SK-N-SH (cell line): ENCODE results near the gene SLC2A11. TPM values are rescaled to one million over a fixed set of nuclear protein-coding genes. Genes with fewer than 3 reads are reported as not detected.

Experiments
- CTCF ChIA-PET: fragments of 300-600, 350-600 bp; formaldehyde crosslinking; extraction: SDS; loops from one replicate; lab custom pipeline; 2021; lab: Yijun Ruan, JAX
- POLR2A ChIA-PET: fragments of 350-600 bp; sonication (Branson Sonifier 250); formaldehyde crosslinking; extraction: SDS; loops from one replicate; lab custom pipeline; 2020; ENCODE audit warnings: antibody characterized with exemption, inconsistent platforms; lab: Yijun Ruan, JAX
- DNase-seq: peaks from one replicate; pipeline ENCODE4 v3.0.0; 2012
- H2AFZ ChIP-seq: fragments of 200-600 bp; sonication (generic); 2 replicates; pipeline ENCODE4 v1.8.1; 2016; ENCODE audit warnings: antibody characterized with exemption, mild to moderate bottlenecking, low read depth
- H3F3A ChIP-seq: fragments of 200-600 bp; sonication (generic); replicated peaks from 2 replicates; pipeline ENCODE3; 2016; ENCODE audit warnings: antibody characterized with exemption, mild to moderate bottlenecking; ENCODE audit not compliant: insufficient read depth
- H3K27ac ChIP-seq, 2 experiments: fragments of 200-500 bp in 1 of 2; fragments of 200-600 bp in 1 of 2; sonication (Bioruptor generic) in 1 of 2; sonication (generic), shearing (Covaris generic) in 1 of 2; 2 replicates each; pipeline versions ENCODE4 v1.5.1 to v1.6.1; 2014 to 2016; ENCODE audit warnings: low read depth in 2 of 2, inconsistent platforms in 1 of 2, low read length in 1 of 2, mild to moderate bottlenecking in 1 of 2, mixed read lengths in 1 of 2
- H3K27me3 ChIP-seq: fragments of 200-600 bp; sonication (generic), shearing (Covaris generic); 2 replicates; pipeline ENCODE4 v1.6.1; 2016; ENCODE audit warnings: mixed run types; ENCODE audit not compliant: insufficient read depth
- H3K36me3 ChIP-seq, 2 experiments: fragments of 200-500 bp in 1 of 2; fragments of 200-600 bp in 1 of 2; sonication (Bioruptor generic) in 1 of 2; sonication (generic) in 1 of 2; replicated peaks in 1 of 2; 2 replicates each; pipeline versions ENCODE3 to v1.5.1; 2014 to 2016; ENCODE audit warnings: low read length in 1 of 2, mild to moderate bottlenecking in 1 of 2; ENCODE audit not compliant: insufficient read depth in 2 of 2, control insufficient read depth in 1 of 2
- H3K4me1 ChIP-seq, 2 experiments: fragments of 200-500 bp in 1 of 2; fragments of 200-600 bp in 1 of 2; sonication (Bioruptor generic) in 1 of 2; sonication (generic), shearing (Covaris generic) in 1 of 2; 2 replicates each; pipeline versions ENCODE4 v1.5.1 to v1.6.1; 2014 to 2016; ENCODE audit warnings: low read depth in 1 of 2, low read length in 1 of 2, mixed run types in 1 of 2; ENCODE audit not compliant: insufficient read depth in 2 of 2, control insufficient read depth in 1 of 2
- H3K4me2 ChIP-seq: fragments of 200-600 bp; sonication (generic), shearing (Covaris generic); 2 replicates; pipeline ENCODE4 v1.6.1; 2017; ENCODE audit warnings: mixed run types
- H3K4me3 ChIP-seq, 2 experiments: fragments of 200-500 bp in 1 of 2; fragments of 200-600 bp in 1 of 2; sonication (Bioruptor generic) in 1 of 2; sonication (generic), shearing (Covaris generic) in 1 of 2; 2 replicates each; pipeline versions ENCODE4 v1.5.1 to v1.8.1; 2014 to 2016; ENCODE audit warnings: low read depth in 2 of 2, inconsistent platforms in 1 of 2, low read length in 1 of 2, mild to moderate bottlenecking in 1 of 2, mixed read lengths in 1 of 2, moderate library complexity in 1 of 2
- H3K79me2 ChIP-seq: fragments of 200-600 bp; sonication (generic); 2 replicates; pipeline ENCODE4 v1.8.1; 2017; ENCODE audit warnings: mild to moderate bottlenecking; ENCODE audit not compliant: insufficient read depth
- H3K9ac ChIP-seq: fragments of 200-600 bp; sonication (generic); 2 replicates; pipeline ENCODE4 v1.6.1; 2017; ENCODE audit warnings: mixed run types
- H3K9me2 ChIP-seq: fragments of 200-600 bp; sonication (generic); 2 replicates; pipeline ENCODE4 v1.6.1; 2017; ENCODE audit warnings: mixed run types
- H3K9me3 ChIP-seq: fragments of 200-600 bp; sonication (generic); 2 replicates; pipeline ENCODE4 v1.6.1; 2017; ENCODE audit warnings: mixed run types, mild to moderate bottlenecking, moderate library complexity
- H4K20me1 ChIP-seq: fragments of 200-600 bp; sonication (generic); 2 replicates; pipeline ENCODE4 v1.6.1; 2017; ENCODE audit warnings: mild to moderate bottlenecking, mixed run types; ENCODE audit not compliant: insufficient read depth
- CTCF ChIP-seq: fragments of 200-600 bp; sonication (generic); IDR thresholded peaks from 2 replicates; pipeline ENCODE4 v1.6.1; 2017; ENCODE audit warnings: antibody characterized with exemption, mild to moderate bottlenecking, moderate library complexity
- EP300 ChIP-seq, 2 experiments: IDR thresholded peaks; 2 replicates each; pipeline versions ENCODE4 v1.4.0 to v1.6.1; 2012; ENCODE audit warnings: borderline replicate concordance in 1 of 2, low read depth in 1 of 2, low read length in 1 of 2
- EZH2phosphoT487 ChIP-seq: fragments of 200-600 bp; sonication (generic); IDR thresholded peaks from 2 replicates; pipeline ENCODE4 v1.6.1; 2017; ENCODE audit warnings: low read depth, mixed run types, mild to moderate bottlenecking, antibody characterized with exemption, moderate library complexity, borderline replicate concordance
- FOSL2 ChIP-seq: IDR thresholded peaks from 2 replicates; pipeline ENCODE4 v1.4.0; 2012; ENCODE audit warnings: low read depth, mild to moderate bottlenecking, moderate library complexity, borderline replicate concordance
- FOXJ3 ChIP-seq: sonication (generic); formaldehyde crosslinking; IDR thresholded peaks from 2 replicates; pipeline ENCODE4 v1.5.1; 2020; ENCODE audit warnings: mild to moderate bottlenecking, missing genetic modification reagents
- FOXM1 ChIP-seq: IDR thresholded peaks from 2 replicates; pipeline ENCODE4 v1.4.0; 2012; ENCODE audit warnings: low read depth, mild to moderate bottlenecking
- JUND ChIP-seq: IDR thresholded peaks from 2 replicates; pipeline ENCODE4 v1.4.0; 2012
- MXI1 ChIP-seq: IDR thresholded peaks from 2 replicates; pipeline ENCODE4 v1.6.1; 2012; ENCODE audit warnings: mild to moderate bottlenecking, low read depth, low read length, improper control_type of control experiment
- RAD21 ChIP-seq: IDR thresholded peaks from 2 replicates; pipeline ENCODE4 v1.6.1; 2012; ENCODE audit warnings: mild to moderate bottlenecking, low read length
- RXRA ChIP-seq: IDR thresholded peaks from 2 replicates; pipeline ENCODE4 v1.4.0; 2012; ENCODE audit warnings: low read depth, mild to moderate bottlenecking, borderline replicate concordance
- SIN3A ChIP-seq: IDR thresholded peaks from 2 replicates; pipeline ENCODE4 v1.6.1; 2012; ENCODE audit warnings: low read depth, mild to moderate bottlenecking, low read length, moderate library complexity, borderline replicate concordance
- SMC3 ChIP-seq: IDR thresholded peaks from 2 replicates; pipeline ENCODE4 v1.6.1; 2012; ENCODE audit warnings: low read depth, low read length, improper control_type of control experiment
- TCF12 ChIP-seq: IDR thresholded peaks from 2 replicates; pipeline ENCODE4 v1.4.0; 2012
- USF2 ChIP-seq: fragments of 150-350 bp; IDR thresholded peaks from 2 replicates; pipeline ENCODE4 v1.6.1; 2017; ENCODE audit warnings: antibody characterized with exemption, low read length, low read depth, borderline replicate concordance
- WGBS: methylation state at CpG from one replicate; pipeline ENCODE4 v1.1.6; 2017; ENCODE audit warnings: low lambda C conversion rate; 5-methylcytosine and 5-hydroxymethylcytosine counted together
- polyA plus RNA-seq, 3 experiments: library from polyadenylated mRNA; depleted of rRNA; stranded (reverse); fragments of >200 nt; gene quantifications; 2 replicates each; pipeline ENCODE4 v1.2.3, GENCODE V29; 2012
- TF ChIP-seq, protein P1 (sequence below): IDR thresholded peaks from 2 replicates; pipeline ENCODE4 v1.4.0; 2012; ENCODE audit warnings: low read depth, borderline replicate concordance
- TF ChIP-seq, protein P2 (sequence below): IDR thresholded peaks from 2 replicates; pipeline ENCODE4; 2012

Gene SLC2A11
- polyA plus RNA-seq, 1 of the 3 experiments (the other 2 are of a cell fraction): 21.8 TPM

- peak; percentile 69 for DNase-seq
- no peaks in the 10 kb centered on the region for H3K9me3 ChIP-seq
- CTCF ChIA-PET: interaction anchor here (1.0 to 2.8 kb wide), 6 partner anchors 10 to 65 kb away, joined by 3 to 17 read pairs (median 4); partner anchors contain the start of gene CHCHD10
- H3K36me3 ChIP-seq: peaks cover 11 to 52% of the 10 kb centered on the region in 2 experiments
- H3K9me2 ChIP-seq: no peaks in the 10 kb centered on the region
- no peak overlapping the region for H3K4me2 ChIP-seq
- peaks cover 17% of the 10 kb centered on the region for H3F3A ChIP-seq
- no peak overlapping the region for H2AFZ ChIP-seq
- H3K27ac ChIP-seq: peak overlapping the region in 1 of 2 experiments; percentile 83; a peak in 2 of 4 replicates
- 78% methylated on average over 10 of the region's 11 CpGs for WGBS
- POLR2A ChIA-PET: interaction anchor here (1.0 kb wide), 1 partner anchor 65 kb away, joined by 3 read pairs; the partner anchor contains the start of gene CHCHD10
- no peaks in the 10 kb centered on the region; the same call in 1 of the 2 replicates for H4K20me1 ChIP-seq
- peaks cover 0 to 70% of the 10 kb centered on the region in 2 experiments; a peak in 2 of 4 replicates for H3K4me1 ChIP-seq
- no peak overlapping the region for H3K9ac ChIP-seq
- H3K79me2 ChIP-seq: peaks cover 21% of the 10 kb centered on the region
- no peak for TF ChIP-seq FOXM1
- TF ChIP-seq, protein P1, sequence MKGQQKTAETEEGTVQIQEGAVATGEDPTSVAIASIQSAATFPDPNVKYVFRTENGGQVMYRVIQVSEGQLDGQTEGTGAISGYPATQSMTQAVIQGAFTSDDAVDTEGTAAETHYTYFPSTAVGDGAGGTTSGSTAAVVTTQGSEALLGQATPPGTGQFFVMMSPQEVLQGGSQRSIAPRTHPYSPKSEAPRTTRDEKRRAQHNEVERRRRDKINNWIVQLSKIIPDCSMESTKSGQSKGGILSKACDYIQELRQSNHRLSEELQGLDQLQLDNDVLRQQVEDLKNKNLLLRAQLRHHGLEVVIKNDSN: no peak
- TF ChIP-seq MXI1: peak; percentile 26; the same call in 1 of the 2 replicates
- TF ChIP-seq FOXJ3 (CRISPR knock-in tag): no peak
- TF ChIP-seq SMC3: no peak
- TF ChIP-seq CTCF: no peak
- TF ChIP-seq RAD21: no peak
- TF ChIP-seq RXRA: no peak
- 0 out of 4 replicates have a peak, but pooled peaks of 1 of the 2 experiments have one; percentile 34 for TF ChIP-seq EP300 (IDR thresholded peaks at IDR 0.05; ENCODE audit: borderline replicate concordance in 1 of 2, low read depth in 1 of 2, low read length in 1 of 2)
- no peak for TF ChIP-seq USF2
- no peak for TF ChIP-seq EZH2phosphoT487
- no peak for TF ChIP-seq SIN3A
- TF ChIP-seq, protein P2, sequence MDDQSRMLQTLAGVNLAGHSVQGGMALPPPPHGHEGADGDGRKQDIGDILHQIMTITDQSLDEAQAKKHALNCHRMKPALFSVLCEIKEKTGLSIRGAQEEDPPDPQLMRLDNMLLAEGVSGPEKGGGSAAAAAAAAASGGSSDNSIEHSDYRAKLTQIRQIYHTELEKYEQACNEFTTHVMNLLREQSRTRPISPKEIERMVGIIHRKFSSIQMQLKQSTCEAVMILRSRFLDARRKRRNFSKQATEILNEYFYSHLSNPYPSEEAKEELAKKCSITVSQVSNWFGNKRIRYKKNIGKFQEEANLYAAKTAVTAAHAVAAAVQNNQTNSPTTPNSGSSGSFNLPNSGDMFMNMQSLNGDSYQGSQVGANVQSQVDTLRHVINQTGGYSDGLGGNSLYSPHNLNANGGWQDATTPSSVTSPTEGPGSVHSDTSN: no peak
- no peak for TF ChIP-seq JUND
- TF ChIP-seq FOSL2: no peak
- no peak for TF ChIP-seq TCF12
- H3K27me3 ChIP-seq: no peaks in the 10 kb centered on the region
- H3K4me3 ChIP-seq: no peak overlapping the region
Observed at GRCh38 chr22:23832226-23833016, 25.3 kb upstream of the SLC2A11 start.
